ENCODE data around the gene RTKN. TPM values are rescaled to one million over a fixed set of nuclear protein-coding genes. Genes with fewer than 3 reads are reported as not detected.

The RTKN gene
- total and polyA plus RNA-seq, 2 of the 13 experiments (the other 11 are each of a cell fraction or from before 2014, with no cell fraction given): 159 to 166 TPM

DNA sequence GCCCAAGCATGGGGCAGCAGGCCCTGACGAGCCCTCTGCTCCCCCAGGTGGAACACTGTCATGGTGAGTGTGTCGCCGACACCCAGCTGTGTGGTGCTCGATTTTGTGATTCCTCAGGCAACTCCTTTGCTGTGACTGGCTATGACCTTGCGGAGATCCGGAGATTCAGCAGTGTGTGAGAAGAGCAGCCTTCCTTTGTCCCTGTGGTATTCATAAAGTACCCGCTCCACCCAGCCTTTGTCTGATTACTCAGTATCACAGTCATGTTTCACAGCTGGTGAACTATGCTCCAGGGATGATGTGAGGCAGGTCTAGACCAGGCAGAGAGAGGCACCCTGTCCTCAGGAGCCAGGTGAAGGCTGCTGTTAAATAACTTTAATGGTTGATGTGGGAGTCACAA is 16.2 kb downstream of the RTKN start (continued):
- TF ChIP-seq, protein P1, sequence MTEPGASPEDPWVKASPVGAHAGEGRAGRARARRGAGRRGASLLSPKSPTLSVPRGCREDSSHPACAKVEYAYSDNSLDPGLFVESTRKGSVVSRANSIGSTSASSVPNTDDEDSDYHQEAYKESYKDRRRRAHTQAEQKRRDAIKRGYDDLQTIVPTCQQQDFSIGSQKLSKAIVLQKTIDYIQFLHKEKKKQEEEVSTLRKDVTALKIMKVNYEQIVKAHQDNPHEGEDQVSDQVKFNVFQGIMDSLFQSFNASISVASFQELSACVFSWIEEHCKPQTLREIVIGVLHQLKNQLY (CRISPR knock-in tag; IDR thresholded peaks at IDR 0.05): no peak

DNA sequence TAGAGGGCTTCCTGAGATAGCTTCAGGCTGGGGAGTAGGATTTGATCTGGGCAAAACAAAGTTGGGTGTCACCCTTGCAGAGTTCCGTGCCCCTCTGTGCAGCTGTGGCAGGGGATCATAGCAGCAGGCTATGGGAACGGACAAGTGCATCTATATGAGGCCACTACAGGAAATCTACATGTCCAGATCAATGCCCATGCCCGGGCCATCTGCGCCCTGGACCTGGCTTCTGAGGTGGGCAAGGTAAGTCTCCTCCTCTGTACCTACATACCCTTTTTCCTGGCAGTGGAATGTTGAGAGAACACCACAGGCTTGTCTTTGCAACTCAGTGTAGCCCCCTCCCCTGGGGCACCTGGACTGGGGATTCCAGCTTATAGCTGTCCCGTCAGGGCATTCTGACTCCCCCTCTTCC is 16.7 kb downstream of the RTKN start:
- intact Hi-C loops (cut with micrococcal nuclease; ENCODE audit: unreplicated experiment): loop anchor here (1.0 to 2.0 kb wide), 2 partner anchors 17 to 40 kb away; partner anchors contain the start of gene MOGS
- Histone ChIP-seq H2AFZ (ENCODE audit: low read length) (no peak overlapping the region), H4K20me1 (ENCODE audit: insufficient read depth, low read length) (peaks cover 15% of the 10 kb centered on the region; the same call in 1 of the 2 replicates), H3K27ac (ENCODE audit: extremely low read length, insufficient read depth, low read length) (peak overlapping the region; percentile 6), H3K9me3 (ENCODE audit: low read length) (no peaks in the 10 kb centered on the region), H3K36me3 (replicated peaks in 1 of 2; ENCODE audit: control insufficient read depth in 1 of 2, insufficient read depth in 2 of 2, low read length in 2 of 2) (peaks cover 24 to 48% of the 10 kb centered on the region in 2 experiments), H3K79me2 (ENCODE audit: insufficient read depth, low read length) (no peaks in the 10 kb centered on the region), H3K9ac (ENCODE audit: insufficient read depth, low read depth, low read length) (no peak overlapping the region), H3K4me1 (ENCODE audit: insufficient read depth, low read length) (peaks cover 89% of the 10 kb centered on the region), H3K4me3 (replicated peaks in 1 of 3; ENCODE audit: insufficient read depth in 1 of 3, low read depth in 2 of 3, low read length in 3 of 3) (no peak overlapping the region), H3K27me3 (ENCODE audit: control insufficient read depth in 1 of 2, insufficient read depth in 2 of 2, low read length in 2 of 2) (peaks cover 0 to 5% of the 10 kb centered on the region in 2 experiments; a peak in 1 of 5 replicates), H3K4me2 (ENCODE audit: low read depth, low read length) (no peak overlapping the region)
- no peak for FAIRE-seq
- in situ Hi-C loops (cut with HindIII; ENCODE audit: extremely low pct_ligation_motif_present, low pct_unique_long_range_greater_than_20kb): no loop called here
- DNase-seq (ENCODE audit: low spot score): no peak
- 91% methylated on average over 5 of the region's 5 CpGs for WGBS (ENCODE audit: low lambda C conversion rate)
- no peak for ATAC-seq
- BruUV-seq (replicated peaks): no TSS peak
- ChIA-PET CTCF (ENCODE audit: low intra/inter-chr PET ratio, low total read pairs) (no interaction called here), POLR2A (interaction anchor here (0.5 to 9.5 kb wide), 11 partner anchors 10 to 76 kb away, joined by 3 to 272 read pairs (median 4); partner anchors contain the start of genes CCDC142, INO80B, RTKN and TTC31)
- TF ChIP-seq PHF8 (CRISPR knock-in tag; IDR thresholded peaks at IDR 0.05): no peak
- TF ChIP-seq, protein P2, sequence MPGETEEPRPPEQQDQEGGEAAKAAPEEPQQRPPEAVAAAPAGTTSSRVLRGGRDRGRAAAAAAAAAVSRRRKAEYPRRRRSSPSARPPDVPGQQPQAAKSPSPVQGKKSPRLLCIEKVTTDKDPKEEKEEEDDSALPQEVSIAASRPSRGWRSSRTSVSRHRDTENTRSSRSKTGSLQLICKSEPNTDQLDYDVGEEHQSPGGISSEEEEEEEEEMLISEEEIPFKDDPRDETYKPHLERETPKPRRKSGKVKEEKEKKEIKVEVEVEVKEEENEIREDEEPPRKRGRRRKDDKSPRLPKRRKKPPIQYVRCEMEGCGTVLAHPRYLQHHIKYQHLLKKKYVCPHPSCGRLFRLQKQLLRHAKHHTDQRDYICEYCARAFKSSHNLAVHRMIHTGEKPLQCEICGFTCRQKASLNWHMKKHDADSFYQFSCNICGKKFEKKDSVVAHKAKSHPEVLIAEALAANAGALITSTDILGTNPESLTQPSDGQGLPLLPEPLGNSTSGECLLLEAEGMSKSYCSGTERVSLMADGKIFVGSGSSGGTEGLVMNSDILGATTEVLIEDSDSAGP (CRISPR knock-in tag; IDR thresholded peaks at IDR 0.05; ENCODE audit: borderline replicate concordance): peak; percentile 10; the same call in 1 of the 2 replicates
- TF ChIP-seq, protein P3, sequence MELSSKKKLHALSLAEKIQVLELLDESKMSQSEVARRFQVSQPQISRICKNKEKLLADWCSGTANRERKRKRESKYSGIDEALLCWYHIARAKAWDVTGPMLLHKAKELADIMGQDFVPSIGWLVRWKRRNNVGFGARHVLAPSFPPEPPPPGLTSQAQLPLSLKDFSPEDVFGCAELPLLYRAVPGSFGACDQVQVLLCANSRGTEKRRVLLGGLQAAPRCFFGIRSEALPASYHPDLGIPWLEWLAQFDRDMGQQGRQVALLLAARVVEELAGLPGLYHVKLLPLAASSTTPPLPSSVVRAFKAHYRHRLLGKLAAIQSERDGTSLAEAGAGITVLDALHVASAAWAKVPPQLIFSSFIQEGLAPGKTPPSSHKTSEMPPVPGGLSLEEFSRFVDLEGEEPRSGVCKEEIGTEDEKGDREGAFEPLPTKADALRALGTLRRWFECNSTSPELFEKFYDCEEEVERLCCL (CRISPR knock-in tag; IDR thresholded peaks at IDR 0.05; ENCODE audit: borderline replicate concordance): 0 out of 2 replicates have a peak, but pooled peaks have one; percentile 26
- TF ChIP-seq, protein P4, sequence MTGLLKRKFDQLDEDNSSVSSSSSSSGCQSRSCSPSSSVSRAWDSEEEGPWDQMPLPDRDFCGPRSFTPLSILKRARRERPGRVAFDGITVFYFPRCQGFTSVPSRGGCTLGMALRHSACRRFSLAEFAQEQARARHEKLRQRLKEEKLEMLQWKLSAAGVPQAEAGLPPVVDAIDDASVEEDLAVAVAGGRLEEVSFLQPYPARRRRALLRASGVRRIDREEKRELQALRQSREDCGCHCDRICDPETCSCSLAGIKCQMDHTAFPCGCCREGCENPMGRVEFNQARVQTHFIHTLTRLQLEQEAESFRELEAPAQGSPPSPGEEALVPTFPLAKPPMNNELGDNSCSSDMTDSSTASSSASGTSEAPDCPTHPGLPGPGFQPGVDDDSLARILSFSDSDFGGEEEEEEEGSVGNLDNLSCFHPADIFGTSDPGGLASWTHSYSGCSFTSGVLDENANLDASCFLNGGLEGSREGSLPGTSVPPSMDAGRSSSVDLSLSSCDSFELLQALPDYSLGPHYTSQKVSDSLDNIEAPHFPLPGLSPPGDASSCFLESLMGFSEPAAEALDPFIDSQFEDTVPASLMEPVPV (CRISPR knock-in tag; IDR thresholded peaks at IDR 0.05): no peak
- TF ChIP-seq, protein P5, sequence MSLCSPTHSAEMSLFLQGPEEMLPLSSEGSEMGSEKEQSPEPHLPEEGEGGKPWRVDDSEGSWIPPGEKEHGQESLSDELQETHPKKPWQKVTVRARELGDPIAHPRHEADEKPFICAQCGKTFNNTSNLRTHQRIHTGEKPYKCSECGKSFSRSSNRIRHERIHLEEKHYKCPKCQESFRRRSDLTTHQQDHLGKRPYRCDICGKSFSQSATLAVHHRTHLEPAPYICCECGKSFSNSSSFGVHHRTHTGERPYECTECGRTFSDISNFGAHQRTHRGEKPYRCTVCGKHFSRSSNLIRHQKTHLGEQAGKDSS (CRISPR knock-in tag; IDR thresholded peaks at IDR 0.05; ENCODE audit: borderline replicate concordance, low read depth): no peak; the same call in 1 of the 2 replicates
- TF ChIP-seq ZNF674 (CRISPR knock-in tag; IDR thresholded peaks at IDR 0.05; ENCODE audit: low read depth): no peak
- TF ChIP-seq ZBTB21 (CRISPR knock-in tag; IDR thresholded peaks at IDR 0.05): no peak
- peak; percentile 49; the same call in 1 of the 2 replicates for TF ChIP-seq CCDC6 (CRISPR knock-in tag; IDR thresholded peaks at IDR 0.05)
- TF ChIP-seq ELF1 (CRISPR knock-in tag; IDR thresholded peaks at IDR 0.05): no peak
- no peak for TF ChIP-seq GTF2F1 (IDR thresholded peaks at IDR 0.05; ENCODE audit: low read length)
- TF ChIP-seq NFATC3 (CRISPR knock-in tag; IDR thresholded peaks at IDR 0.05): no peak
- TF ChIP-seq ZNF543 (CRISPR knock-in tag; IDR thresholded peaks at IDR 0.05): no peak
- TF ChIP-seq SNRNP70 (IDR thresholded peaks at IDR 0.05; ENCODE audit: low read depth, low read length): no peak
- TF ChIP-seq ZBTB42 (CRISPR knock-in tag; IDR thresholded peaks at IDR 0.05): no peak
